HG03469 (cell line): ENCODE data around the gene CDKN2C.

Source experiments
- ATAC-seq: cut with Tn5 transposase; IDR thresholded peaks from one replicate; pipeline ENCODE4 v1.9.1; 2021; ENCODE audit warnings: mild to moderate bottlenecking, moderate library complexity, moderate number of reproducible peaks; ENCODE audit not compliant: unreplicated experiment

Gene CDKN2C

DNA sequence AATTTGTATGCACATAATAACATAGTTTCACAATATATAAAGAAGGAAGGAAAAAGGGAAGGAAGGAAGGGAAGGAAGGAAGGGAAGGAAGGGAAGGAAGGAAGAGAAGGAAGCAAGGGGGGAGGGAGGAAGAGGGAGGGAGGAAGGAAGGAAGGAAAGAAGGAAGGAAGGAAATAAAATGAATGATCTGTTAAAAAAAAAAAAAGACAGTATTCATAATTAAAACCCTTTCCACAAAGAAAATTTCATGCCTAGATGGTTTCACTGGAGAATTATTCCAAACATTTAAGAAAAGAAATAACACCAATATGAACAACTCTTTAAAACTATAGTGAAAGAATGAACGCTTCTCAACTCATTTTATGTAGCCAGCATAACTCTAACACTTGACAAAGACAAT is 44.8 kb downstream of the CDKN2C start:
- ATAC-seq = no peak

- no peak for ATAC-seq
Observed at GRCh38 chr1:51019811-51020210, 49.8 kb downstream of the CDKN2C start.
